ENCODE data around the gene B4GALT2.

DNA sequence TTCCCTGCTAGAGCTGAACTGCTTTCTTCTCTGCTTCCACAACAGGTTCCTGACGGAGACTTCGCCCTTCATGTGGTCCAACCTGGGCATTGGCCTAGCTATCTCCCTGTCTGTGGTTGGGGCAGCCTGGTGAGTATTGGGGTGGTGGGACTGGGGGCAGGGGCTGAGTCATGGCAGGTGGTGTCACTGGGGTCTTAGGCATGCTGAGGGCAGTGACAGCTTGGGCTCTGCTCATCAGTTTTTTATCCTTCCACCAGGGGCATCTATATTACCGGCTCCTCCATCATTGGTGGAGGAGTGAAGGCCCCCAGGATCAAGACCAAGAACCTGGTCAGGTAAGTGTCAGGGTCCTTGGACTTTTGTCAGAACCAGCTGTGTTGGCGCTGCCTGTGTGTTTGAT is 3.0 kb upstream of the B4GALT2 start:
- TF ChIP-seq, protein P1, sequence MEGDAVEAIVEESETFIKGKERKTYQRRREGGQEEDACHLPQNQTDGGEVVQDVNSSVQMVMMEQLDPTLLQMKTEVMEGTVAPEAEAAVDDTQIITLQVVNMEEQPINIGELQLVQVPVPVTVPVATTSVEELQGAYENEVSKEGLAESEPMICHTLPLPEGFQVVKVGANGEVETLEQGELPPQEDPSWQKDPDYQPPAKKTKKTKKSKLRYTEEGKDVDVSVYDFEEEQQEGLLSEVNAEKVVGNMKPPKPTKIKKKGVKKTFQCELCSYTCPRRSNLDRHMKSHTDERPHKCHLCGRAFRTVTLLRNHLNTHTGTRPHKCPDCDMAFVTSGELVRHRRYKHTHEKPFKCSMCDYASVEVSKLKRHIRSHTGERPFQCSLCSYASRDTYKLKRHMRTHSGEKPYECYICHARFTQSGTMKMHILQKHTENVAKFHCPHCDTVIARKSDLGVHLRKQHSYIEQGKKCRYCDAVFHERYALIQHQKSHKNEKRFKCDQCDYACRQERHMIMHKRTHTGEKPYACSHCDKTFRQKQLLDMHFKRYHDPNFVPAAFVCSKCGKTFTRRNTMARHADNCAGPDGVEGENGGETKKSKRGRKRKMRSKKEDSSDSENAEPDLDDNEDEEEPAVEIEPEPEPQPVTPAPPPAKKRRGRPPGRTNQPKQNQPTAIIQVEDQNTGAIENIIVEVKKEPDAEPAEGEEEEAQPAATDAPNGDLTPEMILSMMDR (conservative IDR thresholded peaks at IDR 0.05) = no peak
- TF ChIP-seq EZH2 (IDR thresholded peaks at IDR 0.05; ENCODE audit: low read depth) = no peak
